ENCODE results near the gene MTFR1L. TPM values are rescaled to one million over a fixed set of nuclear protein-coding genes. Genes with fewer than 3 reads are reported as not detected.

Gene MTFR1L
- total RNA-seq, 1 experiment from 2014 or later = 23.2 TPM

DNA sequence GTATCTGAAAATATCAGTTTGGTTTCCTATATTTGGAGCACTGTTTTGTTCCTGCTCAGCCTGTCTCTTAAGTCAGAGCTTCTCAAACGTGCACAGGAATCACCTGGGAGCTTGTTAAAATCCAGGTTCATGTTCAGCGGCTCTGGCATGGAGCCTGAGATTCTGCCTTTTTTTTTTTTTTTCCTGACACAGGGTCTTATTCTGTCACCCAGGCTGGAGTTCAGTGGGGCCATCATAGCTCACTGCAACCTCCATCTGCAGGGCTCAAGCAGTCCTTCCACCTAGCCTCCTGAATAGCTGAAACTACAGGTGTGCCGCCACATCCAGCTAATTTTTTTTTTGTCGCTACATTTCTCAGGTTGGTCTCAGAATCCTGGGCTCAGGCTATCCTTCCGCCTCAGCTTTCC lies 32.0 kb upstream of the MTFR1L start:
- intact Hi-C loops (cut with micrococcal nuclease; ENCODE audit: unreplicated experiment) = no loop called here
- Mint-ChIP-seq H3K36me3 (ENCODE audit: insufficient read depth, unreplicated experiment) (no peaks in the 10 kb centered on the region), H3K4me1 (ENCODE audit: low read depth, unreplicated experiment) (no peaks in the 10 kb centered on the region), H3K9me3 (ENCODE audit: low read depth, unreplicated experiment) (no peaks in the 10 kb centered on the region), H3K27me3 (ENCODE audit: unreplicated experiment) (peaks cover 45% of the 10 kb centered on the region), H3K27ac (ENCODE audit: unreplicated experiment) (no peak overlapping the region), H3K4me3 (ENCODE audit: low read depth, unreplicated experiment) (no peak overlapping the region)
- CTCF ChIA-PET = interaction anchor here (0.7 kb wide), 2 partner anchors 162 to 353 kb away, joined by 3 read pairs; no protein-coding TSS in a partner anchor
- TF ChIP-seq, protein P1, sequence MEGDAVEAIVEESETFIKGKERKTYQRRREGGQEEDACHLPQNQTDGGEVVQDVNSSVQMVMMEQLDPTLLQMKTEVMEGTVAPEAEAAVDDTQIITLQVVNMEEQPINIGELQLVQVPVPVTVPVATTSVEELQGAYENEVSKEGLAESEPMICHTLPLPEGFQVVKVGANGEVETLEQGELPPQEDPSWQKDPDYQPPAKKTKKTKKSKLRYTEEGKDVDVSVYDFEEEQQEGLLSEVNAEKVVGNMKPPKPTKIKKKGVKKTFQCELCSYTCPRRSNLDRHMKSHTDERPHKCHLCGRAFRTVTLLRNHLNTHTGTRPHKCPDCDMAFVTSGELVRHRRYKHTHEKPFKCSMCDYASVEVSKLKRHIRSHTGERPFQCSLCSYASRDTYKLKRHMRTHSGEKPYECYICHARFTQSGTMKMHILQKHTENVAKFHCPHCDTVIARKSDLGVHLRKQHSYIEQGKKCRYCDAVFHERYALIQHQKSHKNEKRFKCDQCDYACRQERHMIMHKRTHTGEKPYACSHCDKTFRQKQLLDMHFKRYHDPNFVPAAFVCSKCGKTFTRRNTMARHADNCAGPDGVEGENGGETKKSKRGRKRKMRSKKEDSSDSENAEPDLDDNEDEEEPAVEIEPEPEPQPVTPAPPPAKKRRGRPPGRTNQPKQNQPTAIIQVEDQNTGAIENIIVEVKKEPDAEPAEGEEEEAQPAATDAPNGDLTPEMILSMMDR (IDR thresholded peaks at IDR 0.05; ENCODE audit: unreplicated experiment) = no peak
- DNase-seq = no peak
- BruUV-seq (replicated peaks) = no TSS peak

DNA sequence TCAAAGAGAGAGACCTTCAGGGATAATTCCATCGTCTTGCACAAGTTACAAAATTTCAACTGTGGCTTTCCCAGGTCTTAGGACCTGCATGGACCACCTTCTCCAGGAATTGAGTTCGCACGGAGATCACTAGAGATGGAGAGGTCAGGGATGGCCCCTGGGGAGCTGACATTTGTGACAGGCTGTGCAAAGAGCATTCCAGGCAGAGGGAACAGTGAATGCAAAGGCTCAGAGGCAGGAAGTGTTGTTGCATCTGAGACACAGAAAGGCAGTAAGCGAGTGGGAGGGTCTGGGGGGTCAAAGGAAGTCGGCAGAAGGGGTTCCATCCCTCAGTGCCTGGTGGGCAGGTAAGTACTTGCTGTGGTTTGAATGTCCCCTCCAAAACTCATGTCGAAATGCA lies 29.3 kb upstream of the MTFR1L start:
- BruUV-seq (replicated peaks) = no TSS peak
- H3K36me3 Mint-ChIP-seq (ENCODE audit: insufficient read depth, unreplicated experiment) = no peaks in the 10 kb centered on the region
- no peak for DNase-seq
- no peaks in the 10 kb centered on the region for H3K9me3 Mint-ChIP-seq (ENCODE audit: low read depth, unreplicated experiment)
- no peaks in the 10 kb centered on the region for H3K4me1 Mint-ChIP-seq (ENCODE audit: low read depth, unreplicated experiment)
- peaks cover 48% of the 10 kb centered on the region for H3K27me3 Mint-ChIP-seq (ENCODE audit: unreplicated experiment)
- CTCF ChIA-PET = no interaction called here
- H3K4me3 Mint-ChIP-seq (ENCODE audit: low read depth, unreplicated experiment) = no peak overlapping the region
- TF ChIP-seq, protein P1 (IDR thresholded peaks at IDR 0.05; ENCODE audit: unreplicated experiment) = no peak
- intact Hi-C loops (cut with micrococcal nuclease; ENCODE audit: unreplicated experiment) = no loop called here
- no peak overlapping the region for H3K27ac Mint-ChIP-seq (ENCODE audit: unreplicated experiment)

DNA sequence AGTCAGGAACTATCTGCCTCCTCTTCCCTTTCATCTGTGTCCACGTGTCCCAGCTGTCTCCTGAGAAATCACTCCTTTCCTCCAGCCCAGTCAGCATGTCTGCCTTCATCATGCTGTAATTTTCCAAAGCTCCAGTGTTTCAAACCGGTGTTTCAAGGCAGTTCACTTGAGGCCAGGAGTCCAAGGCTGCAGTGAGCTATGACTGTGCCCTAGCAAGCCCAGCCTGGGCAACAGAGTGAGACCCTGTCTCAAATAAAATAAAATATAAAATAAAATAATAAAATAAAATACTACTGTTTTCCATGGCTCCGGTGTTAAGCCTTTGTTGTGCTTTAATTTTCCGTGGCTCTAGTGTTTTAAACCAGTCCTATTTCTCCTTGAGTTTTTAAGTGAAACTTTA lies 27.6 kb upstream of the MTFR1L start:
- intact Hi-C loops (cut with micrococcal nuclease; ENCODE audit: unreplicated experiment) = no loop called here
- no TSS peak for BruUV-seq (replicated peaks)
- Mint-ChIP-seq H3K4me1 (ENCODE audit: low read depth, unreplicated experiment) (peaks cover 9% of the 10 kb centered on the region), H3K36me3 (ENCODE audit: insufficient read depth, unreplicated experiment) (no peaks in the 10 kb centered on the region), H3K4me3 (ENCODE audit: low read depth, unreplicated experiment) (no peak overlapping the region), H3K27ac (ENCODE audit: unreplicated experiment) (no peak overlapping the region), H3K27me3 (ENCODE audit: unreplicated experiment) (peaks cover 64% of the 10 kb centered on the region), H3K9me3 (ENCODE audit: low read depth, unreplicated experiment) (no peaks in the 10 kb centered on the region)
- CTCF ChIA-PET = interaction anchor here (1.2 kb wide), 1 partner anchor 17 kb away, joined by 3 read pairs; no protein-coding TSS in a partner anchor
- TF ChIP-seq, protein P1 (IDR thresholded peaks at IDR 0.05; ENCODE audit: unreplicated experiment) = no peak
- DNase-seq = no peak

DNA sequence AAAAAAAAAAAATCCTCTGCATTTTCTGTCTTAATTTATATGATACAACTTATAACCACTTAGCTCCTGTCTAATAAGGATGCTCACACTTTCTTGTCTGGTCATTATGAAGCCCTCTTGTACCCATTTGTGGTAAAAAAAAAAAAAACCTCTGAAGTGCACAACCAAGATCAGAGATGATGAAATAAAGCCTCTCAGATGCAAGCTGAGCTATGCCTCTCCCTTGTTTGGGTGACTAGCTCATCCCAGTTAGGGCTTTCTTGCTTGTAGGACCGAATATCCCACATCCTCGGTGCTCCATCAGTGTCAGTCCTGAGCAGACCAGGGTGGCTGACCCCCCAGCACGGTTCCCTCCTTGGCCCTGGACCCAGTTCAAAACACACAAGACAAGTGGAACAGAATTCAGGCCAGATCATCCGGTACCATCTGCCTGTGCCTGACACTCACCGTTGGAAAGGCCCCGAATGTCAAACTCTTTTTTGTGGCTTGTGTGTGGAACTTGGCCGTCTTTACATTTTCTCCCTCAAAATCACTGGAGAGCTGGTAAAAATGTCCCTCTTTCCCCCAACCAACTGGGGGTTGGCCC lies 26.1 kb upstream of the MTFR1L start:
- peaks cover 64% of the 10 kb centered on the region for H3K27me3 Mint-ChIP-seq (ENCODE audit: unreplicated experiment)
- TF ChIP-seq, protein P1 (IDR thresholded peaks at IDR 0.05; ENCODE audit: unreplicated experiment) = no peak
- H3K36me3 Mint-ChIP-seq (ENCODE audit: insufficient read depth, unreplicated experiment) = no peaks in the 10 kb centered on the region
- DNase-seq = no peak
- H3K9me3 Mint-ChIP-seq (ENCODE audit: low read depth, unreplicated experiment) = no peaks in the 10 kb centered on the region
- peaks cover 11% of the 10 kb centered on the region for H3K4me1 Mint-ChIP-seq (ENCODE audit: low read depth, unreplicated experiment)
- no peak overlapping the region for H3K4me3 Mint-ChIP-seq (ENCODE audit: low read depth, unreplicated experiment)
- intact Hi-C loops (cut with micrococcal nuclease; ENCODE audit: unreplicated experiment) = loop anchor here (2.0 kb wide), 1 partner anchor 35 kb away; no protein-coding TSS in a partner anchor
- CTCF ChIA-PET = no interaction called here
- BruUV-seq (replicated peaks) = no TSS peak
- no peak overlapping the region for H3K27ac Mint-ChIP-seq (ENCODE audit: unreplicated experiment)

Measured in Calu3 (cell line).